Testis (tissue), 3 donors: Measurements from ENCODE around the gene SCNM1. TPM values are rescaled to one million over a fixed set of nuclear protein-coding genes. Genes with fewer than 3 reads are reported as not detected.
"Not testable (repeated sequence)": the region's sequence is repeated elsewhere in the genome, so short reads cannot be mapped to it uniquely, and the experiment has no call there.

Experiments used
- DNase-seq: peaks from one replicate; pipeline ENCODE4 v3.0.0-alpha.2; 2019
- H3K27ac ChIP-seq, 2 donors: fragments of 200-600 bp; sonication (generic); one replicate each; pipeline ENCODE4 v1.5.1; 2019
- H3K27me3 ChIP-seq: fragments of 200-600 bp; sonication (generic); one replicate; pipeline ENCODE4 v1.5.1; 2019
- H3K36me3 ChIP-seq: fragments of 200-600 bp; sonication (generic); one replicate; pipeline ENCODE4 v1.5.1; 2017; ENCODE audit warnings: low read depth; ENCODE audit errors: missing control alignments
- H3K4me1 ChIP-seq: fragments of 200-600 bp; sonication (generic); one replicate; pipeline ENCODE4 v1.5.1; 2019
- H3K4me3 ChIP-seq, 2 donors: fragments of 200-600 bp; sonication (generic); one replicate each; pipeline ENCODE4 v1.5.1; 2017 to 2019
- H3K9me3 ChIP-seq: fragments of 200-600 bp; sonication (generic); one replicate; pipeline ENCODE4 v1.5.1; 2017
- POLR2A ChIP-seq: fragments of 450-650 bp; IDR thresholded peaks from one replicate; pipeline ENCODE4 v1.6.1; 2017; ENCODE audit warnings: antibody characterized with exemption, mild to moderate bottlenecking, moderate library complexity
- WGBS, 2 donors: methylation state at CpG; one replicate each; pipeline ENCODE4 v1.1.5; 2018; 5-methylcytosine and 5-hydroxymethylcytosine counted together
- intact Hi-C: fragments of 100-400 bp; cut with DNase I; formaldehyde crosslinking; loops from one replicate; pipeline ENCODE4 v1.15.1; 2023; ENCODE audit warnings: low total_unique reads
- polyA plus RNA-seq: library from polyadenylated mRNA; stranded (reverse); fragments of 350-450 nt; fragmentation: Illumina TruSeq; extraction: RNeasy Lipid Tissue Mini Kit (QIAGEN cat#74804); gene quantifications from one replicate; pipeline ENCODE4 v1.2.3, GENCODE V29; 2014; ENCODE audit warnings: low read depth, low replicate concordance; ENCODE audit not compliant: insufficient read depth
- total RNA-seq, 2 donors: library from RNA; depleted of rRNA; stranded (reverse); fragments of >200 nt; gene quantifications; one replicate each; pipeline ENCODE4 v1.2.3, GENCODE V29; 2016
- TF ChIP-seq, protein P1 (sequence below), 3 experiments: fragments of 450-650 bp in 2 of 3; fragments of 200-600 bp in 1 of 3; sonication (generic) in 1 of 3; IDR thresholded peaks; one replicate each; pipeline ENCODE4 v1.5.1; 2016 to 2019; ENCODE audit warnings: antibody characterized with exemption in 3 of 3, mild to moderate bottlenecking in 2 of 3, moderate library complexity in 1 of 3

Gene SCNM1
- total and polyA plus RNA-seq, 3 donors from 2014 or later = 27.5 to 46.0 (median 31.7) TPM

DNA sequence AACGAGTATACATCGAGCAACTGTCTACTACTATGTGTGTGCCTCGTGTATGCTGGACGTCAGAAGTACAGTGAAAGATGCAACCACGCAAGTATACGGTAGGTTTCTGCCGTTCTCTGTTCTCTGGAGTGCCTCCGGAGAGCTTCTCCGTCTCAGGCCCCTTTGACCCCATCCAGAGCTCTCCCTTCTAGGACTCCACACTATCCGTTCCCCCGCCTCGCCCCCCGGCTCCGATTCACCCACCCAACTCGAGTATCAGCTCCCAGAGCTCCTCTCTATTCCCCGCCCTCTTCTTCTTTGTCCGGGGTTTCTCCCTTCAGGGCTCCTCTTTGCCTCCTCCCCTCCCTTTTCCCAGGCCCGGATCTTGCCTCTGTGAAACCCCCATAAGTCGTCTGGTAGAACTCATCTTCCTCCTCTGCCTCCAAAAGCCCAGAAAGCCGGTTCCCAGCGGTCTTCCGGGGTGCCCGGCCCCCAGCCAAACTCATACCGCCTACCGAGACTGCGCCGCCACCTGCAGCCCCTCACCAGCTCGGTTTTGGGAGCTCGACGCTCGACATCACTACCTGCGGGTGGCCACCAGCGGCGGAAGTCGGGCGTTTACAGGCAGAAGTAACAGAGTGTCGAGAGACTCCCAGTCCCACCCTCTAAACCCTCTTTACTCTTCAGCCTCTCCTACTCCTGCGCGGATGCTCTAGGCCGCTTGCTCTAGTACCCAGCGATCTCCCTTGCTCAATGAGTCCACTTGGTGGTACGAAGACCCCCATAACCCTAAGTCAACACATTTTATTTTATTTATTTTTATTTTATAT, 23.9 kb downstream of the SCNM1 start, which contains the start of gene VPS72:
VPS72 (minus strand) TSS at position 561 of the 809 bp plus-strand sequence; CDS start at position 485, 76 bp downstream.
- H3K4me3 ChIP-seq = peak within 1 kb of the TSS; percentile 81 to 91
- H3K9me3 ChIP-seq = no peaks in the 10 kb centered on the region
- intact Hi-C loops = loop anchor here (5.0 kb wide), 1 partner anchor 157 kb away; the partner anchor contains the start of gene RFX5
- peak; percentile 95 for DNase-seq
- H3K27me3 ChIP-seq = no peaks in the 10 kb centered on the region
- TF ChIP-seq, protein P1, sequence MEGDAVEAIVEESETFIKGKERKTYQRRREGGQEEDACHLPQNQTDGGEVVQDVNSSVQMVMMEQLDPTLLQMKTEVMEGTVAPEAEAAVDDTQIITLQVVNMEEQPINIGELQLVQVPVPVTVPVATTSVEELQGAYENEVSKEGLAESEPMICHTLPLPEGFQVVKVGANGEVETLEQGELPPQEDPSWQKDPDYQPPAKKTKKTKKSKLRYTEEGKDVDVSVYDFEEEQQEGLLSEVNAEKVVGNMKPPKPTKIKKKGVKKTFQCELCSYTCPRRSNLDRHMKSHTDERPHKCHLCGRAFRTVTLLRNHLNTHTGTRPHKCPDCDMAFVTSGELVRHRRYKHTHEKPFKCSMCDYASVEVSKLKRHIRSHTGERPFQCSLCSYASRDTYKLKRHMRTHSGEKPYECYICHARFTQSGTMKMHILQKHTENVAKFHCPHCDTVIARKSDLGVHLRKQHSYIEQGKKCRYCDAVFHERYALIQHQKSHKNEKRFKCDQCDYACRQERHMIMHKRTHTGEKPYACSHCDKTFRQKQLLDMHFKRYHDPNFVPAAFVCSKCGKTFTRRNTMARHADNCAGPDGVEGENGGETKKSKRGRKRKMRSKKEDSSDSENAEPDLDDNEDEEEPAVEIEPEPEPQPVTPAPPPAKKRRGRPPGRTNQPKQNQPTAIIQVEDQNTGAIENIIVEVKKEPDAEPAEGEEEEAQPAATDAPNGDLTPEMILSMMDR (IDR thresholded peaks at IDR 0.05) = peak; percentile 14 to 51 (median 33)
- no peak for TF ChIP-seq POLR2A
- H3K4me1 ChIP-seq = peaks cover 17% of the 10 kb centered on the region
- peak within 1 kb of the TSS; percentile 75 to 84 for H3K27ac ChIP-seq
- WGBS, 2 donors = 0 to 1% methylated on average over 42 of the region's 42 CpGs
- H3K36me3 ChIP-seq = no peaks in the 10 kb centered on the region

- no peaks in the 10 kb centered on the region for H3K36me3 ChIP-seq
- no peaks in the 10 kb centered on the region for H3K27me3 ChIP-seq
- no peak for DNase-seq
- intact Hi-C loops = loop anchor here (5.0 kb wide), 1 partner anchor 155 kb away; the partner anchor contains the start of gene RFX5
- peaks cover 25% of the 10 kb centered on the region for H3K4me1 ChIP-seq
- no peak overlapping the region for H3K27ac ChIP-seq
- no peak for TF ChIP-seq POLR2A
- TF ChIP-seq, protein P1 (IDR thresholded peaks at IDR 0.05) = no peak
- 74 to 86% methylated on average over 7 of the region's 7 CpGs for WGBS, 2 donors
- H3K9me3 ChIP-seq = no peaks in the 10 kb centered on the region
- H3K4me3 ChIP-seq = no peak overlapping the region
These were observed 26.1 kb downstream of the SCNM1 start for GRCh38 chr1:151192047-151192446.

DNA sequence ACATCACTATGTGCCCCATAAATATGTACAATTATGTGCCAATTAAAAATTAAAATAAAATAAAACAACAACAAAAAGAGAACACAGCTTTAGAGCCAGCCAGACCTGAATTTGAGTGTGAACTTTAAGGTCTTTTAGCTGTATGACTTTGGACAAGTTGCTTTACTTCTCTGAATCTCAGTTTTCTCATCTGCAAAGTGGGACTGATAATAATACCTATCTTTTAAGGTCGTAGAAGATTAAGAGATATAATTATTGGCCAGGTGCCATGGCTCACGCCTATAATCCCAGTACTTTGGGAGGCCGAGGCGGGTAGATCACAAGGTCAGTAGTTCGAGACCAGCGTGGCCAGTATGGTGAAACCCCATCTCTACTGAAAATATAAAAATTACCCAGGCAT, 27.4 kb downstream of the SCNM1 start:
- H3K9me3 ChIP-seq = no peaks in the 10 kb centered on the region
- no peaks in the 10 kb centered on the region for H3K36me3 ChIP-seq
- intact Hi-C loops = loop anchor here (5.0 kb wide), 1 partner anchor 154 kb away; the partner anchor contains the start of gene RFX5
- TF ChIP-seq, protein P1 (IDR thresholded peaks at IDR 0.05) = no peak
- no peak for TF ChIP-seq POLR2A
- H3K27ac ChIP-seq = no peak overlapping the region
- H3K4me3 ChIP-seq = no peak overlapping the region
- H3K4me1 ChIP-seq = peaks cover 27% of the 10 kb centered on the region
- 74 to 76% methylated on average over 6 of the region's 6 CpGs for WGBS, 2 donors
- no peak for DNase-seq
- H3K27me3 ChIP-seq = no peaks in the 10 kb centered on the region

DNA sequence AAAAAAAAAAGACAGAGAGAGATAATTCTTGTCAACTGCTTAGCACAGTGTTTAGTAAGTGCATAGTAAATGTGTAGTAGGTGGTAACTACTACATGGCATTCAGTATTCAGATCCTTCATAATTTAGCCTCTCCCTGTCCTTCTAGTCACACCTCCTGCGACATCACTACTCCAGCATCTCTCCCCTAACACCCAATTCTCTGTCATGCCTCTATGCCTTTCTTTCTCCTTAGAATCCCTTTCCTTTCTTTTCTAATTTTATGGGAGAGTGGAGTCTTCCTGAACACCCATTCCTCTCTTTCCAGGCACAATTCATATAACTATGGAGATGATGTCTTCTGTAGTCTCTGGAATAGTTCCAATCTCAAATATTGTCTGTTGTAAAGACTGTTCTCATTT, 27.9 kb downstream of the SCNM1 start:
- Histone ChIP-seq H3K4me1 (peaks cover 22% of the 10 kb centered on the region), H3K9me3 (no peaks in the 10 kb centered on the region), H3K36me3 (no peaks in the 10 kb centered on the region), H3K27ac (no peak overlapping the region), H3K27me3 (no peaks in the 10 kb centered on the region), H3K4me3 (no peak overlapping the region)
- 78 to 85% methylated on average over 1 of the region's 1 CpG for WGBS, 2 donors
- DNase-seq = no peak
- intact Hi-C loops = loop anchor here (5.0 kb wide), 1 partner anchor 153 kb away; the partner anchor contains the start of gene RFX5
- TF ChIP-seq POLR2A = no peak
- TF ChIP-seq, protein P1 (IDR thresholded peaks at IDR 0.05) = no peak

DNA sequence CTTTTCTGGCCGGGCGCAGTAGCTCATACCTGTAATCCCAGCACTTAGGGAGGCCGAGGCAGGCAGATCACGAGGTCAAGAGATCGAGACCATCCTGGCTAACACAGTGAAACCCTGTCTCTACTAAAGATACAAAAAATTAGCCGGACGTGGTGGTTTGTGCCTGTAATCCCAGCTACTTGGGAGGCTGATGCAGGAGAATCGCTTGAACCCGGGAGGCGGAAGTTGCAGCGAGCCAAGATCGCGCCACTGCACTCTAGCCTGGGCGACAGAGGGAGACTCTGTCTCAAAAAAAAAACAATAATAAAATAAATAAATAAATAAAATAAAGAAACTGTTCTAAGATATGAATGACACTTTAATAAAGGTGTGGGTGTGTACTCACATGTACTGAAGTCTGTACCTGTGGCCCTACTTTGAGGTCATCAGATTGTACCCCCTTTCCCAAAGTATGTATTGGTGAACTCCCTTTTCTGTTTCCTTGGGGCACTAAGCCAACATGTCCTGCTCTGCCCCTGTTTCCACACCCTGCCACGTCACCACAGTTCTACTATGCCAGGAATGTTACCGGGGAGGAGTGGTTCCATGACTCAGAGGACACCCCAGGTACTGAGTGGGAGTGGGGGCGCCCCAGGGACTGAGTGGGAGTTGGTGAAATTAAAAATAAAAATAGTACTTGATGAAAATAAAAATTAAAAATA, 29.1 kb downstream of the SCNM1 start:
- not testable (repeated sequence) for H3K27me3 ChIP-seq, H3K27ac ChIP-seq, H3K4me3 ChIP-seq, H3K9me3 ChIP-seq, H3K36me3 ChIP-seq
- 82 to 83% methylated on average over 17 of the region's 17 CpGs for WGBS, 2 donors
- peak; percentile 32 for DNase-seq
- intact Hi-C loops = loop anchor here (5.0 kb wide), 1 partner anchor 152 kb away; the partner anchor contains the start of gene RFX5
- H3K4me1 ChIP-seq = peaks cover 20% of the 10 kb centered on the region
